T-helper 1 cell treated with Interleukin-12 subunit alpha and Interleukin-12 subunit beta and Interleukin-4 antibody, amounts not matched to agents 30 μg/mL and 1 μg/mL, for 36 hours (primary cell): Measurements from ENCODE around the gene PITRM1.
"Not testable (repeated sequence)": the region's sequence is repeated elsewhere in the genome, so short reads cannot be mapped to it uniquely, and the experiment has no call there.

ENCODE experiments used
- H3K27ac Mint-ChIP-seq: one replicate; pipeline ENCODE4 v1.8.0; 2021; ENCODE audit warnings: mild to moderate bottlenecking, mixed read lengths
- H3K27me3 Mint-ChIP-seq: one replicate; pipeline ENCODE4 v1.8.0; 2021; ENCODE audit warnings: low read depth, mixed read lengths
- H3K36me3 Mint-ChIP-seq: one replicate; pipeline ENCODE4 v1.8.0; 2021; ENCODE audit warnings: low read depth, mixed read lengths
- H3K4me1 Mint-ChIP-seq: one replicate; pipeline ENCODE4 v1.8.0; 2021; ENCODE audit warnings: low read depth, mixed read lengths
- H3K4me3 Mint-ChIP-seq: one replicate; pipeline ENCODE4 v1.8.0; 2021; ENCODE audit warnings: mild to moderate bottlenecking, moderate library complexity, mixed read lengths
- H3K9me3 Mint-ChIP-seq: one replicate; pipeline ENCODE4 v1.8.0; 2021; ENCODE audit warnings: mixed read lengths

The PITRM1 gene

DNA sequence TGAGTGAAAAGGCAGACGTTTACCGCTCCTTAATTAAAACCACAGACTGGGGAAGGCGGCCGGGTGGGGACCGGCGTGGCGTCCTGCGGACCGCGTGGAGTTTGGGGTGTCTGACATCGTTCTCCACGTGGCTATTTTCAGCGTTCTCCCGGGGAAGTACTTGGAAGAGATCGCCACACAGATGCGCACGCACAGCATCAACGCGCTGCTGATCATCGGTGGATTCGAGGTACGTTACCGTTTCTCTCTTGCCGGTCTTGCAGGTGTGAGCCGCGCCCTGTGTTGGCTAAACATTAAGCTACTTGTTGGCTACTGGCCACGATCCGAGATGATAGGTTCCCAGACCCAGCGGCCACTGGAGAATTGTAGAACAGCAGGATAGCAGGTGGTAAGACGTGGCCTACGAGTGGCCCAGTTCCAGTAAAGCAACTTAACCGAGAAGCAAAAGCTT, 53.9 kb downstream of the PITRM1 start:
- Mint-ChIP-seq H3K36me3 (peaks cover 44% of the 10 kb centered on the region), H3K4me3 (no peak overlapping the region)

GRCh38 chr10:3117486-3117885, 55.1 kb downstream of the PITRM1 start:
- Mint-ChIP-seq H3K4me3 (no peak overlapping the region), H3K4me1 (no peaks in the 10 kb centered on the region)

More for the DNA sequence above, 53.9 kb downstream of the PITRM1 start:
- Mint-ChIP-seq H3K27ac (no peak overlapping the region), H3K9me3 (no peaks in the 10 kb centered on the region), H3K4me1 (no peaks in the 10 kb centered on the region), H3K27me3 (no peaks in the 10 kb centered on the region)

GRCh38 chr10:3116508-3117100, 56.0 kb downstream of the PITRM1 start:
- Mint-ChIP-seq H3K27ac (no peak overlapping the region), H3K27me3 (no peaks in the 10 kb centered on the region), H3K9me3 (no peaks in the 10 kb centered on the region), H3K4me1 (no peaks in the 10 kb centered on the region), H3K36me3 (peaks cover 43% of the 10 kb centered on the region), H3K4me3 (no peak overlapping the region)

More at GRCh38 chr10:3117486-3117885, 55.1 kb downstream of the PITRM1 start:
- Mint-ChIP-seq H3K27me3 (no peaks in the 10 kb centered on the region), H3K36me3 (peaks cover 45% of the 10 kb centered on the region), H3K9me3 (no peaks in the 10 kb centered on the region), H3K27ac (no peak overlapping the region)

- Mint-ChIP-seq H3K4me1 (no peaks in the 10 kb centered on the region), H3K4me3 (no peak overlapping the region), H3K27me3 (no peaks in the 10 kb centered on the region), H3K9me3 (no peaks in the 10 kb centered on the region), H3K36me3 (peaks cover 45% of the 10 kb centered on the region), H3K27ac (no peak overlapping the region)
These were observed 56.9 kb downstream of the PITRM1 start for GRCh38 chr10:3115685-3116084.

GRCh38 chr10:3113343-3113720, 59.2 kb downstream of the PITRM1 start:
- no peaks in the 10 kb centered on the region for H3K9me3 Mint-ChIP-seq
- H3K36me3 Mint-ChIP-seq: peaks cover 58% of the 10 kb centered on the region
- no peaks in the 10 kb centered on the region for H3K27me3 Mint-ChIP-seq
- no peak overlapping the region for H3K4me3 Mint-ChIP-seq
- H3K4me1 Mint-ChIP-seq: no peaks in the 10 kb centered on the region
- no peak overlapping the region for H3K27ac Mint-ChIP-seq

DNA sequence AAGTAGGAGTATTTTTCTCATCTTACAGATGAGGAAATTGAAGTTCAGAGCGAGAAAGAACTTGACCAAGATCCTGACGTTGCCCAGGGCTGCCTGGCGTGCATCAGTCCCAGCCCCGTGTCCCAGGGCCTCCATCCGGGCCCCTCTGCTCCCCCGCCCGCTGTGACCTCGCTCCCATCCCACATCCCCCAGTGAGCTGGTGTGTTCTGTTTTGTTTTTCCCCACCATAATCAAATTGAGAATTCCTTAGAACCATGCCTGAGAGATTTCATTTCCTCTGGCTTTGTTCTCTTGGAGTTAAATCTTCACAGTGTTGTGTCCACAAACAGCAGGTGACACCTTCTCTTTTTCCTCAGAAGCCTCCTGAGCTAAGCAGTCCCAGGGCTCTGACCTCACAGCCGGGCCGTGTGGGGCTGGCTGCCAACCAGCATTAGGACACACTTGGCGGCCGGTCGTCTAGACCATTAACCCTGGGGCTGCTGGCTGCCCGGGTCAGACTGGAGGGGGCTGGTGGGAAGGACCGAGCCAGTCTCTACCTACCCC, 60.9 kb downstream of the PITRM1 start:
- H3K27ac Mint-ChIP-seq: no peak overlapping the region
- H3K4me1 Mint-ChIP-seq: no peaks in the 10 kb centered on the region
- H3K4me3 Mint-ChIP-seq: no peak overlapping the region
- no peaks in the 10 kb centered on the region for H3K9me3 Mint-ChIP-seq
- no peaks in the 10 kb centered on the region for H3K27me3 Mint-ChIP-seq
- peaks cover 56% of the 10 kb centered on the region for H3K36me3 Mint-ChIP-seq

DNA sequence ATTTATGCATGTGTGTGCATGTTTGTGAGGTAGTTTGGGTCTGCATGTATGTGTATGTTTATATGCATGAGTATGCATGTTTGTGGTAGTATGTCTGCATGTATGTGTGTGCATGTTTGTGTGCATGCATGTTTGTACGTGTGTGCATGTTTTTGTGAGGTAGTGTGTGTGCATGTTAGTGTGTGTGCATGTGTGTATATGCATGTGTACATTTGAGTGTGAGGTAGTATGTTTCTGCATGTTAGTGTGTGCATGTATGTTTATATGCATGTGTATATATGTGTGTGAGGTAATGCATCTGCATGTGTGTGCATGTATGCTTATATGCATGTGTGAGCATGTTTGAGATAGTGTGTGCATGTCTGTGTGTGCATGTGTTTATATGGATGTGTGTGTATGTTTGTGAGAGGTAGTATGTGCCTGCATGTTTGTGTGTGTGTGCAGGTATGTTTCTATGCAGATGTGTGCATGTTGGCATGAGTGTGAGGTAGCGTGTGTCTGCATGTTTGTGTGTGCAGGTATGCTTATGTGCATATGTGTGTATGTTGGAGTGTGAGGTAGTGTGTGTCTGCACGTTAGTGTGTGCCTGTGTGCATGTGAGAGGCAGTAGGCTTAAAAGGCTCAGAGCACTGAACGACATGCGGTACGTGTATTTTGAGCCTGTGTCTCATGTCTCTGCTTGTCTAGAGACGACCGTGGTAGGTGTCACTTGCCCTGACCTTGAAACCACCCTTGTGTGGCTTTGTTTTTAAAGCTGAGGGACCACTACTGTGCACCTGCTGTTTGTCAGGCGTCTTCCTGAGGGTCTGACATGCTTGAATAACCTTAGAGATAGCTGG, 61.6 kb downstream of the PITRM1 start:
- H3K27me3 Mint-ChIP-seq: no peaks in the 10 kb centered on the region
- H3K9me3 Mint-ChIP-seq: no peaks in the 10 kb centered on the region
- no peak overlapping the region for H3K4me3 Mint-ChIP-seq
- no peaks in the 10 kb centered on the region for H3K4me1 Mint-ChIP-seq
- H3K36me3 Mint-ChIP-seq: peaks cover 49% of the 10 kb centered on the region
- no peak overlapping the region for H3K27ac Mint-ChIP-seq

- Mint-ChIP-seq H3K27ac (no peak overlapping the region), H3K4me3 (no peak overlapping the region), H3K4me1 (no peaks in the 10 kb centered on the region), H3K27me3 (no peaks in the 10 kb centered on the region), H3K36me3 (peaks cover 47% of the 10 kb centered on the region), H3K9me3 (no peaks in the 10 kb centered on the region)
These were observed 62.9 kb downstream of the PITRM1 start for GRCh38 chr10:3109633-3110032.

GRCh38 chr10:3109196-3109595, 63.4 kb downstream of the PITRM1 start:
- H3K36me3 Mint-ChIP-seq: peaks cover 46% of the 10 kb centered on the region
- no peaks in the 10 kb centered on the region for H3K9me3 Mint-ChIP-seq
- no peaks in the 10 kb centered on the region for H3K4me1 Mint-ChIP-seq
- H3K27me3 Mint-ChIP-seq: no peaks in the 10 kb centered on the region
- no peak overlapping the region for H3K4me3 Mint-ChIP-seq
- no peak overlapping the region for H3K27ac Mint-ChIP-seq

DNA sequence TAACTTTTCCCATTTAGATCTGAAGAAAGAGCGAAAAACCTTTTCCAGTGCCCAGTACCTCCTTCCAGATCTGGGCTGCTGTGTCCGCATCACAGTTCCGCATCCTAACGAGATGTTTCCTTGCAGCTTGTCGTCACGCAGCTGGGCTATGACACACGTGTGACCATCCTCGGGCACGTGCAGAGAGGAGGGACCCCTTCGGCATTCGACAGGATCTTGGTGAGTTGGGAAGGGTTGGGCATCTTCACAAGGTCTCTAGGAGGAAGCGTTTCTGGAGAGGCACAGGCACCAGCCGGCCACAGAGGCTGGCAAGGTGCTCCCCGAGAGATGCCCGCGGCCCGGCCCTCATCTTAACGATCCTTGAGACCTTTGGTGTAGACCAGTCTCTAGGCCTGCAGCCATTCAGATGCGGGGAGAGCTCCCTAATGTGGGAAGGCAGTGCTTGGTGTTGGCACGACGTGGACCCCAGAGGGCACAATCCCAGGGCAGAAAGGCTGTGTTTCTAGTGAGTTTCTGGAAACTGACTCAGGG, 63.9 kb downstream of the PITRM1 start:
- no peaks in the 10 kb centered on the region for H3K27me3 Mint-ChIP-seq
- peaks cover 45% of the 10 kb centered on the region for H3K36me3 Mint-ChIP-seq
- no peak overlapping the region for H3K4me3 Mint-ChIP-seq
- no peak overlapping the region for H3K27ac Mint-ChIP-seq
- no peaks in the 10 kb centered on the region for H3K9me3 Mint-ChIP-seq
- no peaks in the 10 kb centered on the region for H3K4me1 Mint-ChIP-seq

- Mint-ChIP-seq H3K4me1 (no peaks in the 10 kb centered on the region), H3K9me3 (no peaks in the 10 kb centered on the region), H3K27ac (no peak overlapping the region), H3K36me3 (peaks cover 42% of the 10 kb centered on the region), H3K4me3 (no peak overlapping the region), H3K27me3 (no peaks in the 10 kb centered on the region)
These were observed 64.5 kb downstream of the PITRM1 start for GRCh38 chr10:3108033-3108432.

GRCh38 chr10:3107426-3107961, 65.1 kb downstream of the PITRM1 start:
- no peak overlapping the region for H3K27ac Mint-ChIP-seq
- peaks cover 45% of the 10 kb centered on the region for H3K36me3 Mint-ChIP-seq
- no peak overlapping the region for H3K4me3 Mint-ChIP-seq
- H3K27me3 Mint-ChIP-seq: no peaks in the 10 kb centered on the region
- H3K9me3 Mint-ChIP-seq: no peaks in the 10 kb centered on the region
- no peaks in the 10 kb centered on the region for H3K4me1 Mint-ChIP-seq

DNA sequence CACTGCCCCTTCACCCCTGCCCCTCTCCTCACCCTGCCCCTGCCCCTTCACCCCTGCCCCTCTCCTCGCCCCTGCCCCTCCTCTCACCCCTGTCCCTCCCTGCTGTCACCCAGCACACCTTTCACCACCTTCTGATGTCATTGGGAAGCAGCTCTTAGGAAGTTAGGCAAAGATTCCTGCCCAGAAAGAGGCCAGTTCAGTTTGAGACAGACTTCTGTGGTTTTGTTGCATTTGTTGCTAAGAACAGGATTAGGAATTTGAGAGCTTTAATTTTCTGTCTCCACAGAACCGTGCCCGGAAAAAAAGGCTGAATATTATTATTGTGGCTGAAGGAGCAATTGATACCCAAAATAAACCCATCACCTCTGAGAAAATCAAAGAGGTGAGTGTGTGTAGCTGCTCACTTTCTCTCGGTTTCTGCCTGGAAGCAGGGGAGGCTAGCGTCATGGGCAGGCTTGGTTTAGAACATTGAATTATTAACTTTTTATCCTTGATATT, 65.6 kb downstream of the PITRM1 start:
- Mint-ChIP-seq H3K4me3 (no peak overlapping the region), H3K27ac (no peak overlapping the region), H3K27me3 (no peaks in the 10 kb centered on the region), H3K4me1 (no peaks in the 10 kb centered on the region), H3K36me3 (peaks cover 45% of the 10 kb centered on the region), H3K9me3 (no peaks in the 10 kb centered on the region)

DNA sequence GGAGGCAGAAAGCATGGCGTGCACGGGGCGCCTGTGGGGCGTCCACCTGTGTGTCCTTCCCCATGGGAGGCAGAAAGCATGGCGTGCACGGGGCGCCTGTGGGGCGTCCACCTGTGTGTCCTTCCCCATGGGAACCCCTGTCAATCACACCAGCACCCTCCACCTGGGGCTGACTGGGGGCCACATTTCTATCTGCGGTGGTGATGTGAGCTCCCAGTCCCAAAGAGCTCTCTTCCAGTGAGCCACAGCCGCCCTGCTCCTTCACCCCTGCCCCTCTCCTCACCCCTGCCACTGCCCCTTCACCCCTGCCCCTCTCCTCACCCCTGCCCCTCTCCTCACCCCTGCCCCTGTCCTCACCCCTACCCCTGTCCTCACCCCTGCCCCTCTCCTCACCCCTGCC, 66.3 kb downstream of the PITRM1 start:
- not testable (repeated sequence) for H3K9me3 Mint-ChIP-seq, H3K27ac Mint-ChIP-seq, H3K4me3 Mint-ChIP-seq, H3K4me1 Mint-ChIP-seq, H3K27me3 Mint-ChIP-seq
- peaks cover 49% of the 10 kb centered on the region for H3K36me3 Mint-ChIP-seq
